Measurements from ENCODE around the gene FGD6.

FGD6 gene

GRCh38 chr12:95203487-95204030 is 13.7 kb downstream of the FGD6 start:
- Histone ChIP-seq H3K36me3 (ENCODE audit: control insufficient read depth, insufficient read depth, low read length) (no peaks in the 10 kb centered on the region), H3K4me3 (replicated peaks; ENCODE audit: low read depth, low read length) (no peak overlapping the region), H3K27me3 (replicated peaks; ENCODE audit: control insufficient read depth, insufficient read depth, low read length) (no peaks in the 10 kb centered on the region)
- no peak for DNase-seq (ENCODE audit: extremely low read depth, insufficient read length)
- TF ChIP-seq CTCF (IDR thresholded peaks at IDR 0.05; ENCODE audit: insufficient read depth, low read length, poor library complexity, severe bottlenecking) = no peak

DNA sequence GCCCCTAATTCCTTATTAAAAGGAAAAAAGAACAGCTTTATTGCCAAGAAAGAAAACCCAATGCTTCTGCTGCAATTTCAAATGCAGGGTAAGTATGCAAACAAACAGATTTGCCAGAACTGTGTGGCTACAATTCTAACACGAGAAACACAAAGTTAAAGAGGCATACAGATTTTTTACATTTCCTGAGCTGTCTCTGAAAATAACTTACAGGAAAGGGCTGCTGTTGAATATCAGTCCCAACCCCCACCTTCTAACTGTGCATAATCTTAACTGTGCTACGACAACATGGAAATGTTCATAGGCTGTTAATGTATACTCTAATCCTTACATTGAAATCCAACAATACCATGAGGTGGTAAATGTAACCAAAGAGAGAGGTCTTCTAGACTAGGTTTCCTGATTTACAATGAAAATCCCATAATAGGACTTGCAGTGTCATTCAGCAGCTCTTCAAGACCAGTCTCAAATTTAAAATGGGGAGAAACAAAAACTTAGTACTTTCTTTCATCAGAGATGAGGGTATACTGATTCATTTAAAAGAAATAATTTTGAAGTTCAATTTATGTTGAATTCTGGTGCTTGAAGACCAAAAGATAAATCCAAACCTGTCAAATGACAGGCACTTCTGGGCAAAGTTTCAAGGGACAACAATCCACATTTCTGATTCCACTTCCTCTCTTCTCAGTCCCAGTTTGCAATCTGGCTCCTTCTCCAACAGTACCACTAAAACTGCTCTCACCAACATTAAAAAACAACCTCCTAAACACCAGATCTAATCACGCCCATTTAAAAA is 14.4 kb downstream of the FGD6 start:
- TF ChIP-seq CTCF (IDR thresholded peaks at IDR 0.05; ENCODE audit: insufficient read depth, low read length, poor library complexity, severe bottlenecking) = no peak
- no peaks in the 10 kb centered on the region for H3K27me3 ChIP-seq (replicated peaks; ENCODE audit: control insufficient read depth, insufficient read depth, low read length)
- no peaks in the 10 kb centered on the region for H3K36me3 ChIP-seq (ENCODE audit: control insufficient read depth, insufficient read depth, low read length)
- DNase-seq (ENCODE audit: extremely low read depth, insufficient read length) = no peak
- H3K4me3 ChIP-seq (replicated peaks; ENCODE audit: low read depth, low read length) = no peak overlapping the region; the same call in 1 of the 2 replicates

GRCh38 chr12:95201056-95201670 is 16.1 kb downstream of the FGD6 start:
- no peaks in the 10 kb centered on the region for H3K36me3 ChIP-seq (ENCODE audit: control insufficient read depth, insufficient read depth, low read length)
- H3K4me3 ChIP-seq (replicated peaks; ENCODE audit: low read depth, low read length) = peak overlapping the region; percentile 17
- no peak for TF ChIP-seq CTCF (IDR thresholded peaks at IDR 0.05; ENCODE audit: insufficient read depth, low read length, poor library complexity, severe bottlenecking)
- no peak for DNase-seq (ENCODE audit: extremely low read depth, insufficient read length)
- H3K27me3 ChIP-seq (replicated peaks; ENCODE audit: control insufficient read depth, insufficient read depth, low read length) = no peaks in the 10 kb centered on the region

DNA sequence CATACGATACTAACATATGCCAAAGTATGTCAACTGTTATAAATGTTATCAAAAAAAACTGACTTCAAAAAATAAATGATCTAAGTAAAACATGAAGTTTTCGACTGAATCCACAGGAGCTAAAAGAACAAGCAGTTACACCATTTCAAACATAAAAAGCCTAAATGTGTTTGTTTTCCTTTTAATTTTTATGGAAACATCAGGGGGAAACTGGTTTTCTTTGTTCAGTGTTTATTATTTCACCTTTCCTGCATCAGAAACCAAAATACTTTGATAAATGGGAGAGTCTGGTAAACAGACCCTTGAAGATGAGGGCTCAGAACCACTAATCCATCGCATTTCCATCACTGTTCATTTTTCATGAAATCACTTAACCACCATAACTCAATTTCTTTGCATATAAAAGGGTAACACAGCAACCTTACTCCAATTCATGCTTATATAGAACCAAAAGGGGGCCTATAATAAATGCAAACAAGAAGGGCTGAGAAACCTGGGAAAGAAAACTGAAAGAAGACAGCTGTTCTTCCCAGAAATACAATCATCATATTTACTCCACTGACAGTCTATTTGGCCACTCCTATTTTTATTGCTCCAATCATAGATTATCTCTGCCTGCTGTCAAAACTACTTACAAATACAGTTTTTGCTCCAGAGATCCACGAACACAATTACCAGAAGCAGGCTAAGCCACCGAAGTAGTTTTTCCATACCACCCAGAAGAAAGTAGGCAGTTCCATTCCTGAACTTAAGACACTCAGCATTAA is 17.0 kb downstream of the FGD6 start:
- no peak for DNase-seq (ENCODE audit: extremely low read depth, insufficient read length)
- no peaks in the 10 kb centered on the region for H3K27me3 ChIP-seq (replicated peaks; ENCODE audit: control insufficient read depth, insufficient read depth, low read length)
- no peaks in the 10 kb centered on the region for H3K36me3 ChIP-seq (ENCODE audit: control insufficient read depth, insufficient read depth, low read length)
- H3K4me3 ChIP-seq (replicated peaks; ENCODE audit: low read depth, low read length) = peak overlapping the region; percentile 37
- TF ChIP-seq CTCF (IDR thresholded peaks at IDR 0.05; ENCODE audit: insufficient read depth, low read length, poor library complexity, severe bottlenecking) = no peak

DNA sequence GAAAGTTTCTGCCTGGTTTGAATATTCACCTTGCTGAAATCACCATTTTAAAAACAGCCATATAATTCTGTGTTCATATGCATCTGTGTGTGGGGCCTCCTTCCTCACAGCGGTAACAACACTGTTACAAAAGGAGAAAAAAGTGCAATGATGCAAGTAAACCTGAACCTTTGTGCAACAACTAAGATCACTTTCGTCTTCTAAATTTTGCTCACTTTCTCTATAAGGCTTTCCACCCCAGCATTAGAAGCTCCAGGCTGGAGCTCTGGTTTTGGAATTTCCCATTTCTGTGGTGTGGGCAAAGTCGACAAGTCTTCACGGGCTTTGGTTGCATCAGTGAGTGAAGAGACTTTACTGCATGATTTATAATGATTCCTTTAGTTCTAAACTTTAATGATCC is 18.4 kb downstream of the FGD6 start:
- peak; percentile 71 for DNase-seq (ENCODE audit: extremely low read depth, insufficient read length)
- Histone ChIP-seq H3K4me3 (replicated peaks; ENCODE audit: low read depth, low read length) (peak overlapping the region; percentile 15), H3K36me3 (ENCODE audit: control insufficient read depth, insufficient read depth, low read length) (no peaks in the 10 kb centered on the region), H3K27me3 (replicated peaks; ENCODE audit: control insufficient read depth, insufficient read depth, low read length) (no peaks in the 10 kb centered on the region)
- TF ChIP-seq CTCF (IDR thresholded peaks at IDR 0.05; ENCODE audit: insufficient read depth, low read length, poor library complexity, severe bottlenecking) = no peak
